NCI-H2171 (cell line): Measurements from ENCODE around the gene SPON2.

Experiments used
- DNase-seq: peaks from one replicate; lab custom pipeline; 2025; lab: John Stamatoyannopoulos, UW

The SPON2 gene

GRCh38 chr4:1195109-1195671, 22.8 kb upstream of the SPON2 start:
- DNase-seq = no peak

GRCh38 chr4:1194010-1194900, 21.9 kb upstream of the SPON2 start:
- no peak for DNase-seq

GRCh38 chr4:1193206-1194009, 21.0 kb upstream of the SPON2 start:
- no peak for DNase-seq

- no peak for DNase-seq
Observed at GRCh38 chr4:1192493-1193205, 20.3 kb upstream of the SPON2 start.

- no peak for DNase-seq
Observed at GRCh38 chr4:1192091-1192492, 19.7 kb upstream of the SPON2 start.

GRCh38 chr4:1191621-1192020, 19.2 kb upstream of the SPON2 start:
- DNase-seq = no peak

GRCh38 chr4:1187182-1187581, 14.8 kb upstream of the SPON2 start:
- DNase-seq = no peak

GRCh38 chr4:1183985-1184773, 11.8 kb upstream of the SPON2 start:
- no peak for DNase-seq

- DNase-seq = no peak
Observed at GRCh38 chr4:1182313-1182712, 9.9 kb upstream of the SPON2 start.

GRCh38 chr4:1180663-1181062, 8.3 kb upstream of the SPON2 start:
- no peak for DNase-seq

GRCh38 chr4:1179976-1180375, 7.6 kb upstream of the SPON2 start:
- no peak for DNase-seq

- DNase-seq = no peak
Observed at GRCh38 chr4:1179089-1179441, 6.7 kb upstream of the SPON2 start.

GRCh38 chr4:1178300-1179088, 6.1 kb upstream of the SPON2 start:
- DNase-seq = no peak

GRCh38 chr4:1177274-1178141, 5.1 kb upstream of the SPON2 start:
- no peak for DNase-seq

- DNase-seq = no peak
Observed at GRCh38 chr4:1176398-1177273, 4.3 kb upstream of the SPON2 start.

- no peak for DNase-seq
Observed at GRCh38 chr4:1175635-1176229, 3.3 kb upstream of the SPON2 start.

- no peak for DNase-seq
Observed at GRCh38 chr4:1174941-1175634, 2.7 kb upstream of the SPON2 start.
